RWPE2 (cell line): ENCODE data around the gene CFAP43.
A peak's percentile ranks its signal among the peaks of the same experiment; 100 is the strongest.

Source experiments
- ATAC-seq: fragments of 200-7000 bp; cut with Tn5 transposase; 3 replicates; pipeline ENCODE4 v1.9.1; 2021; ENCODE audit warnings: low read depth
- DNase-seq: peaks from one replicate; pipeline ENCODE4 v3.0.0-alpha.2; 2020; ENCODE audit warnings: low spot score
- H3K27ac ChIP-seq: fragments of 450-650 bp; 2 replicates; pipeline ENCODE4 v1.5.1; 2017; ENCODE audit warnings: mild to moderate bottlenecking; ENCODE audit not compliant: poor library complexity, severe bottlenecking
- H3K27me3 ChIP-seq: fragments of 250-450 bp; sonication (Bioruptor Pico); 2 replicates; pipeline ENCODE4 v1.5.1; 2021; ENCODE audit warnings: mild to moderate bottlenecking, moderate library complexity; ENCODE audit not compliant: insufficient read depth, poor library complexity, severe bottlenecking
- H3K36me3 ChIP-seq: fragments of 250-450 bp; sonication (Bioruptor Pico); 2 replicates; pipeline ENCODE4 v1.5.1; 2020; ENCODE audit warnings: low read depth, mild to moderate bottlenecking, moderate library complexity
- H3K4me1 ChIP-seq: fragments of 250-450 bp; sonication (Bioruptor Pico); 2 replicates; pipeline ENCODE4 v1.5.1; 2021; ENCODE audit warnings: mild to moderate bottlenecking, moderate library complexity; ENCODE audit not compliant: insufficient read depth, poor library complexity, severe bottlenecking
- H3K4me3 ChIP-seq: fragments of 250-450 bp; sonication (Bioruptor Pico); 2 replicates; pipeline ENCODE4 v1.5.1; 2021; ENCODE audit warnings: mild to moderate bottlenecking, moderate library complexity; ENCODE audit not compliant: severe bottlenecking
- H3K9me3 ChIP-seq: fragments of 250-450 bp; sonication (Bioruptor Pico); 2 replicates; pipeline ENCODE4 v1.5.1; 2021; ENCODE audit warnings: mild to moderate bottlenecking, moderate library complexity; ENCODE audit not compliant: severe bottlenecking
- CTCF ChIP-seq: fragments of 450-650 bp; IDR thresholded peaks from one replicate; pipeline ENCODE4 v1.5.1; 2017; ENCODE audit warnings: mild to moderate bottlenecking, moderate library complexity; ENCODE audit not compliant: poor library complexity, severe bottlenecking

The CFAP43 gene

GRCh38 chr10:104268713-104269645 is 36.8 kb upstream of the CFAP43 start, which contains the start of gene GSTO2:
TSS of gene GSTO2 (plus strand) at chr10:104269184. CDS start at chr10:104274916, 5,732 bp downstream.
- peak; percentile 99 for ATAC-seq
- TF ChIP-seq CTCF = no peak
- Histone ChIP-seq H3K4me3 (peak within 1 kb of the TSS; percentile 76), H3K4me1 (no peaks in the 10 kb centered on the region), H3K36me3 (peaks cover 42% of the 10 kb centered on the region), H3K27ac (peak within 1 kb of the TSS; percentile 40), H3K27me3 (no peaks in the 10 kb centered on the region), H3K9me3 (no peaks in the 10 kb centered on the region)
- DNase-seq = peak; percentile 100

GRCh38 chr10:104268405-104268712 is 36.2 kb upstream of the CFAP43 start:
- Histone ChIP-seq H3K36me3 (peaks cover 48% of the 10 kb centered on the region), H3K9me3 (no peaks in the 10 kb centered on the region), H3K4me3 (peak overlapping the region; percentile 76), H3K4me1 (no peaks in the 10 kb centered on the region), H3K27me3 (no peaks in the 10 kb centered on the region), H3K27ac (peak overlapping the region; percentile 40)
- DNase-seq (no peak), ATAC-seq (no peak)
- TF ChIP-seq CTCF = no peak

GRCh38 chr10:104267721-104268404 is 35.7 kb upstream of the CFAP43 start:
- Histone ChIP-seq H3K4me3 (peak overlapping the region; percentile 76), H3K27me3 (no peaks in the 10 kb centered on the region), H3K27ac (peak overlapping the region; percentile 40), H3K36me3 (peaks cover 53% of the 10 kb centered on the region), H3K9me3 (no peaks in the 10 kb centered on the region), H3K4me1 (no peaks in the 10 kb centered on the region)
- ATAC-seq (no peak), DNase-seq (no peak)
- no peak for TF ChIP-seq CTCF

GRCh38 chr10:104264783-104265182 is 32.6 kb upstream of the CFAP43 start:
- DNase-seq (no peak), ATAC-seq (no peak)
- no peaks in the 10 kb centered on the region for H3K9me3 ChIP-seq
- H3K27me3 ChIP-seq = no peaks in the 10 kb centered on the region
- no peak overlapping the region for H3K4me3 ChIP-seq
- no peak for TF ChIP-seq CTCF
- H3K27ac ChIP-seq = no peak overlapping the region
- peaks cover 18% of the 10 kb centered on the region for H3K4me1 ChIP-seq
- H3K36me3 ChIP-seq = peaks cover 84% of the 10 kb centered on the region
